Prostate gland (tissue), 2 donors: ENCODE results near the gene IQGAP2. TPM values are rescaled to one million over a fixed set of nuclear protein-coding genes. Genes with fewer than 3 reads are reported as not detected.

Experiments used
- DNase-seq: peaks from one replicate; pipeline ENCODE4 v3.0.0-alpha.2; 2019; ENCODE audit warnings: low spot score
- H3K27ac ChIP-seq, 2 donors: fragments of 200-600 bp; sonication (generic); 2 replicates each; pipeline ENCODE4 v1.5.1; 2017 to 2019
- H3K27me3 ChIP-seq: fragments of 200-600 bp; sonication (generic); replicated peaks from 2 replicates; pipeline ENCODE4 v1.5.1; 2019; ENCODE audit not compliant: insufficient read depth
- H3K36me3 ChIP-seq, 2 donors: fragments of 200-600 bp; sonication (generic); 1 replicate in 1 of 2; 2 replicates in 1 of 2; pipeline versions ENCODE4 v1.5.1 to v1.8.1; 2017 to 2019
- H3K4me1 ChIP-seq: fragments of 200-600 bp; sonication (generic); replicated peaks from 2 replicates; pipeline ENCODE4 v1.5.1; 2019
- H3K4me3 ChIP-seq, 2 donors: fragments of 200-600 bp; sonication (generic); 2 replicates each; pipeline ENCODE4 v1.5.1; 2017 to 2019
- H3K9me3 ChIP-seq: fragments of 200-600 bp; sonication (generic); 2 replicates; pipeline ENCODE4 v1.5.1; 2017
- CTCF ChIP-seq, 4 experiments: fragments of 200-600 bp in 2 of 4; fragments of 450-650 bp in 2 of 4; sonication (generic) in 2 of 4; IDR thresholded peaks; 1 replicate in 3 of 4; 2 replicates in 1 of 4; pipeline ENCODE4 v1.5.1; 2016 to 2019; ENCODE audit warnings: antibody characterized with exemption in 4 of 4, mild to moderate bottlenecking in 2 of 4, moderate library complexity in 2 of 4
- POLR2A ChIP-seq: fragments of 450-650 bp; IDR thresholded peaks from one replicate; pipeline ENCODE4 v1.6.1; 2016; ENCODE audit warnings: antibody characterized with exemption, mild to moderate bottlenecking
- POLR2AphosphoS5 ChIP-seq: sonication (generic); formaldehyde crosslinking; IDR thresholded peaks from one replicate; pipeline ENCODE4 v1.6.1; 2017; ENCODE audit warnings: antibody characterized with exemption
- WGBS: methylation state at CpG from one replicate; pipeline ENCODE4 v1.1.5; 2018; 5-methylcytosine and 5-hydroxymethylcytosine counted together
- intact Hi-C: fragments of 100-400 bp; cut with DNase I; formaldehyde crosslinking; loops from one replicate; pipeline ENCODE4 v1.14.2; 2022
- total RNA-seq, 2 donors: library from RNA; depleted of rRNA; stranded (reverse); fragments of >200 nt; gene quantifications; one replicate each; pipeline ENCODE4 v1.1.0, GENCODE V29; 2016

Gene IQGAP2
- total RNA-seq, 2 donors from 2014 or later, result 41.5 to 64.9 TPM

DNA sequence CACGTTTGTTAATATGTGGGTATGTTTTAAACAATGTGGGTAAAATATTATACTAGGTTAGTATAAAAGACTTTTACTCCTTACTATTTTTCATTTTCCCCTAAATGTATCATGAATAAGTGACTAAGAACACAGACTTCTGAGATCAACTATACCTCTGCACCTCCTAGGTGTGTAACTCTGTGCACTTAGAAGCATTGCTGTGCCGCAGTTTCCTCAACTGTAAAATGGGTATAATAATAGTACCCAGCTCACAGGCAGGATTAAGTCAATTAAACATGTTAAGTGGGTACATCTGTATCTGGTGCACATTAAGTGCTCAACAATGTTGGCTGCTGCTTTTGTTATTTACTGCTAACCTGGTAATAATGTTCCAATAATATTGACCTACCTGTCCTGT, 291.2 kb downstream of the IQGAP2 start:
- H3K36me3 ChIP-seq, result no peaks in the 10 kb centered on the region

DNA sequence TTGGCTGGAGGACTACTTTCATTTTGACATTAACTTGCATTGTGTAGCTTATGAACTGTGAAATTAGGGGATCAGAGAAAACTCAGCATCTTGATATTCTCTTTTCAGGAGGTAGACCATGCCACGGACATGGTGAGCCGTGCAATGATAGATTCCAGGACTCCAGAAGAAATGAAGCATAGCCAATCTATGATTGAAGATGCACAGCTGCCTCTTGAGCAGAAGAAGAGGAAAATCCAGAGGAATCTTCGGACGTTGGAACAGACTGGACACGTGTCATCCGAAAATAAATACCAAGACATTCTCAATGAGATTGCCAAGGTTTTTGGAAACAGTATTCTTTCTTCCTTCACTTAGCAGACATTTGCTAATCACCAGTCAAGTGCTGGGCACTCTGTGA, 292.3 kb downstream of the IQGAP2 start:
- TF ChIP-seq CTCF (IDR thresholded peaks at IDR 0.05) (no peak), POLR2AphosphoS5 (no peak), POLR2A (no peak)
- H3K9me3 ChIP-seq, result no peaks in the 10 kb centered on the region
- H3K27me3 ChIP-seq, result no peaks in the 10 kb centered on the region
- H3K36me3 ChIP-seq, result no peaks in the 10 kb centered on the region
- H3K4me3 ChIP-seq, result no peak overlapping the region
- H3K27ac ChIP-seq, result no peak overlapping the region
- WGBS, result 67% methylated on average over 6 of the region's 6 CpGs
- H3K4me1 ChIP-seq, result peaks cover 10% of the 10 kb centered on the region
- no peak for DNase-seq
- intact Hi-C loops, result no loop called here

More for the DNA sequence above, 291.2 kb downstream of the IQGAP2 start:
- intact Hi-C loops, result no loop called here
- Histone ChIP-seq H3K27me3 (no peaks in the 10 kb centered on the region), H3K4me3 (no peak overlapping the region), H3K27ac (no peak overlapping the region), H3K9me3 (no peaks in the 10 kb centered on the region), H3K4me1 (peaks cover 10% of the 10 kb centered on the region)
- 97% methylated on average over 2 of the region's 2 CpGs for WGBS
- no peak for DNase-seq
- TF ChIP-seq POLR2A, result no peak
- TF ChIP-seq POLR2AphosphoS5, result no peak
- no peak for TF ChIP-seq CTCF (IDR thresholded peaks at IDR 0.05)

- H3K4me1 ChIP-seq, result peaks cover 6% of the 10 kb centered on the region
- intact Hi-C loops, result no loop called here
- DNase-seq, result no peak
- no peaks in the 10 kb centered on the region for H3K27me3 ChIP-seq
- no peak overlapping the region for H3K27ac ChIP-seq
- H3K4me3 ChIP-seq, result no peak overlapping the region
- H3K36me3 ChIP-seq, result no peaks in the 10 kb centered on the region
- 88% methylated on average over 1 of the region's 1 CpG for WGBS
- no peak for TF ChIP-seq POLR2A
- TF ChIP-seq CTCF (IDR thresholded peaks at IDR 0.05), result no peak
- no peak for TF ChIP-seq POLR2AphosphoS5
- no peaks in the 10 kb centered on the region for H3K9me3 ChIP-seq
Measured at GRCh38 chr5:76696251-76696650, 293.2 kb downstream of the IQGAP2 start.

GRCh38 chr5:76697670-76698069, 294.6 kb downstream of the IQGAP2 start:
- H3K9me3 ChIP-seq, result no peaks in the 10 kb centered on the region
- no peaks in the 10 kb centered on the region for H3K36me3 ChIP-seq
- H3K27me3 ChIP-seq, result no peaks in the 10 kb centered on the region
- DNase-seq, result no peak
- WGBS, result 94% methylated on average over 5 of the region's 5 CpGs
- TF ChIP-seq POLR2AphosphoS5 (no peak), POLR2A (no peak), CTCF (IDR thresholded peaks at IDR 0.05) (no peak)
- no peaks in the 10 kb centered on the region for H3K4me1 ChIP-seq
- no peak overlapping the region for H3K4me3 ChIP-seq
- no peak overlapping the region for H3K27ac ChIP-seq
- intact Hi-C loops, result no loop called here

DNA sequence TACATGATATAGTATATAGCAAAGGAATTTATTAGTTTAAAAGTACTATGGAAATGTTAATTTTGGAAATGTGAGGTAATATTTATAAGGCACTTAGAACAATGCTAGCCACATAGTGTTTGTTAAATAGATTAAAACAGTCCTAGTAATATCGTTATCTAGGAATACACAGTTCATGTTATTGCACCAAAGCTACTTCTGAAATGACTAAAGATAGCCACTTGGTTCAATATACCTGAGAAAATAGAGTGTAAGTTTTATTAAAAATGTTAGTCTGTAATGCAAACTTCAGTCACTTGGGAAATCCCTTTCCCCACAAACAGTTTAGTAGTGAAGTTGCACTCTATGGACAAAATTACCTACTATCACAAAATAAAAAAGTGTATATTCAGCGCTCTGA, 297.5 kb downstream of the IQGAP2 start:
- Histone ChIP-seq H3K9me3 (no peaks in the 10 kb centered on the region), H3K27ac (no peak overlapping the region), H3K27me3 (no peaks in the 10 kb centered on the region), H3K4me1 (no peaks in the 10 kb centered on the region), H3K4me3 (no peak overlapping the region), H3K36me3 (no peaks in the 10 kb centered on the region)
- TF ChIP-seq POLR2AphosphoS5, result no peak
- no peak for TF ChIP-seq POLR2A
- TF ChIP-seq CTCF (IDR thresholded peaks at IDR 0.05), result no peak
- 94% methylated on average over 2 of the region's 2 CpGs for WGBS
- intact Hi-C loops, result no loop called here
- DNase-seq, result no peak
